NCI-H2227 (cell line): ENCODE data around the gene POLG2.
"Not testable (repeated sequence)": the region's sequence is repeated elsewhere in the genome, so short reads cannot be mapped to it uniquely, and the experiment has no call there.

Experiments used
- DNase-seq: peaks from one replicate; lab custom pipeline; 2025; ENCODE audit not compliant: unreplicated experiment; lab: John Stamatoyannopoulos, UW

The POLG2 gene

DNA sequence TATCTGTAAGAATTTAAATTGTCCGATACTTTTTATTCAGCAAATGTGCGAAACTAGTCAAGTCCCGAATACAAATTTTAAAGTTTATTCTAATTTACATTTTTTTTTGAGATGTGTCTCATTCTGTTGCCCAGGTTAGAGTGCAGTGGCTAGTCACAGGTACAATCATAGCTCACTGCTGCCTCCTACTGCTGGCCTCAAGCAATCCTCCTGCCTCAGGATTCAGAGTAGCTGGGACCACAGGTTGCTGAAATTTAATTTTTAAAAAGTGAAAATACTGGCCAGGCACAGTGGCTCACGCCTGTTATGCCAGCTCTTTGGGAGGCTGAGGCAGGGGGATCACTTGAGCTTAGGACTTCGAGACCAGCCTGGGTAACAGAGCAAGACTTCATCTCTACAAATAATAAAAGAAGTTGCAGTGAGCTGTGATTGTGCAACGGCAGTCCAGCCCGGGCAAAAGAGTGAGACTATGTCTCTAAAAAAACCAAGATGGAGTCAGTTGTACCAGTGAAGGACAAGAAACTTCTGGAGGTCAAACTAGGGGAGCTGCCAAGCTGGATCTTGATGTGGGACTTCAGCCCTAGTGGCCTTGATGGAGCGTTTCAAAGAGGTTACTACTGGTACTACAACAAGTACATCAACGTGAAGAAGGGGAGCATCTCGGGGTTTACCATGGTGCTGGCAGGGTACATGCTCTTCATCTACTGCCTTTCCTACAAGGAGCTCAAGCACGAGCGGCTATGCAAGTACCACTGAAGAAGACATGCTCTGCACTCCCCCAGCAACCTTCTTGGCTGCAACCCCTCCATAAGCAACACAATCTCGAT, 5.6 kb downstream of the POLG2 start:
- DNase-seq: peak; percentile 23

DNA sequence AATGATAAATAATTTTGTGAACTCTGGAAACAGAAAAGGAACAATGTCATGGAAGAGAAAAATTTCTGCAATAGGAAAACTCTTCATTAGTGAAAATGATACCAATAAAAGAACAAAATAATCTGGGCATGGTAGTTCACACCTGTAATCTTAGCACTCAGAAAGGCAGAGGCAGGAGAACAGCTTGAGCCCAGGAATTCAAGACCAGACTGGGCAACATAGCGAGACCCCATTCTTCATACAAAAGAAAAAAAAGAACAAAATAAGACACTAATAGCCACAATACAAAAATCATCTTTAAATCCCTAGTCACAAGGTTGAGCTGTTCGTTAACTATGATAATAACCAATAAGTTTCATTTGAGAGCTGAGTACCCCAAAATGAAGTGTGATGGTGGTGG, 8.6 kb downstream of the POLG2 start:
- DNase-seq: no peak

DNA sequence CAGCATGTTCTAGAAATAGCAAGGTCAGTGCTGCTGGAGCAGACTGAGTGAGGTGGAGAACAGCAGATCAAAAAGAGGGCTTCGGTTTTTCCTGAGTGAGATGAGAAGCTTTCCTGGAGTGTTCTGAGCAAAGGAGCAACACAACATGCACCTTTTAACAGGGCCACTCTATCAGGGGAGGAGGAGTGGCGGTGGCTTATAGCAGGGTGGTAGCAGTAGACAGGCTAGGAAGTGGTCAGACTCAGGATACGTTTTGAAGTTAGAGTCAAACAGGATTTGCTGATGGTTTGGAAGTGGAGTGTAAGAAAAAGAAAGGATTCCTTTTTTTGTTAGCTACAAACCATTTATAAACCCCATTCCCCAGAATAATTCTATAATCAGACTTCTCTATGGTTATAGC, 12.5 kb downstream of the POLG2 start:
- no peak for DNase-seq

DNA sequence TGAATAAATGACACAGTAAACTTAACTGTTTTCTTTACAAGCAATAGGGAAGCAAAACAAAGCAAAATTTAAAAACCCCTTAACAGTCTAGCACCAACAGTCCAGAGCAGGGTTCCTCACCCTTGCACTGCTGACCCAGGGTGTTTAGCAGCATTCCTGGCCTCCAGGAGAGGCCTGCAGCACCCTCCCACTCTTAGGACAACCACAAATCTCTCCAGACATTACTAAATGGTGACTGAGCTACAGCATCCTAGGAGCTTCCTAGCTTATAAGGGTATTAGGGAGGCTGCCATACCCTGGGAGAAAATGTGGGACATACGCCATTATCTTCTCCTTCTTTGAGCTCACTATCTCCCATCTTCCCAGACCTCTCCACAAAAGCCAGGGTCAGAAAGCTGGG, 15.9 kb downstream of the POLG2 start:
- no peak for DNase-seq

DNA sequence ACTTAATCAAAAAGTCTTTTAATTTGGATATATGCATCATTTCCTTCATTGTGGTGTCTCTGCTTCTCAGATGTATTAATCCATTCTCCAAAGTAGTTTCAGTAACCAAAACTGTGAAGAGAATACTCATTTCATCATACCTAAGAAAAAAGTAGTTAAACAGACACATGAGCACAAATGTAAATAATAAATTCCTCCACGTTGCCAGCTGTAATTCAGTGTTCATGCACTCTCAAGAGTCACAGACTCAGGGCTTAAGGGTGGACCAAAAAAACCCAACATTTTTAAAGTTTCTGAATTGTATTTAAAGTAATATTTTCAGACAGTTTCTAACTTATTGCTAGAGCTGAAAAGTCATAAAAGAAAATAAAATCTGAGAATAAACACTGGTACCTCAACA, 19.0 kb downstream of the POLG2 start:
- DNase-seq: no peak

DNA sequence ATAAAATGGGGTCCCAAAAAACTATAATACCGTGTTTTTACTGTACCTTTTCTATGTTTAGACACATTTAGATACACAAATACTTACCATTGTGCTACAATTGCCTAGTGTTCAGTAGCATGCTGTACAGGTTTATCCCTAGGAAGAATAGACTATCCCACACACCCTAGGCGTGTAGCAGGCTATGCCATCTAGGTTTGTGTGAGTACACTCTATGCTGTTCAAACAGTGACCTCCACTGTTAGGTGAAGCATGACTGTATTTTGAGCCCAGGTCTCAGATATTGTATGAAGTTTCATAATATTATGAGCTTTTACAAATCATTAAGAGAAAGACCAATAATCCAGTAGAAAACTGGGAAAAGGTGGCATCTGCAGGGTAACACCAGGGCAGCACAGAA, 24.3 kb downstream of the POLG2 start:
- DNase-seq: no peak

DNA sequence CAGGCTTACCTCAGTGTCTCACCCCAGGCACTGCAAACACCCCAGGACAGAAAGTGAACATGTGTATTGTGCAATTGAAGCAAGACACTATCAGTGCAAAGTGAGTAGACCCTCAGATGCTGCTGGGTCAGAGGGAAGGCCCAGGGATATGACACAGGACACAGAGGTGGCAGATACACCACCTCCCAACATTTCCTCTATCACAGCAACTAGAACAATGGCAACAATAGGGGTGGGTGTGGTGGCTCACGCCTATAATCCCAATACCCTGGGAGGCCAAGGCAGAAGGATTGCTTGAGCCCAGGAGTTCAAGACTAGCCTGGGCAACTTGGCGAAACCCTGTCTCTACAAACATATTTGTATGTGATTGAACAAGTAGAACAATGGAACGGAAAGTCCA, 25.4 kb downstream of the POLG2 start:
- no peak for DNase-seq

DNA sequence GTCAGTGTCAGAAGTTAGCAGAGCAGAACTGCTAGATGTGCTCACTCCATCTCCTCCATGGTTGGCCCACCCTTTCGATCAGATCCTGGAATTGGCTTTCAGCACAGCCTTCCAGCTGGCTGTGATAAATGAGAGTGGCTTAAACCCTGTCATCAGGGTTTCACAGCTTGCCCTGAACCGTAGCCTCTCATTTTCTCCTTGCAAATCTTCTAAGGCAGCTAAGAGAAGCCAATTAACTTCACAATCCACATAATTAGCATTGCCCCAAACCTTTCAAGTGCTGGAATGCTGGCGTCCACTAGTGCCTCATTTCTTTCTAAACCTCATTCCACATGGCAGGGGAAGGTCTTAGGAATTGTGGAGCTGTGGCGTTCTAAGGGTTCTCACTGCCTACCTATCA, 26.2 kb downstream of the POLG2 start:
- DNase-seq: peak; percentile 58

DNA sequence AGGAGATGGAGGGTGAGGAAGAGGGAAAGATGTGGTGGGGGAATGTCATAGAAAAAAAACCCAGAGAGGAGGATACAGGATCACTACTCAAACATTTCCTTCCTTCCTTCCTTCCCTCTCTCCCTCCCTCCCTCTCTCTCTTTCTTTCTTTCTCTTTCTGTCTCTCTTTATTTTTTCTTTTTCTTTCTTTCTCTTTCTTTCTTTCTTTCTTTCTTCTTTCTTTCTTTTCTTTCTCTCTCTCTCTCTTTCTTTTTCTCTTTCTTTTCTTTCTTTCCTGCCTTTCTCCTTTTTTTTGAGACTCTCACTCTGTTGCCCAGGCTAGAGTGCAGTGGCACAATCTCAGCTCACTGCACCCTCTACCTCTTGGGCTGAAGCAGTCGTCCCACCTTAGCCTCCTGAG, 30.0 kb downstream of the POLG2 start:
- not testable (repeated sequence) for DNase-seq

DNA sequence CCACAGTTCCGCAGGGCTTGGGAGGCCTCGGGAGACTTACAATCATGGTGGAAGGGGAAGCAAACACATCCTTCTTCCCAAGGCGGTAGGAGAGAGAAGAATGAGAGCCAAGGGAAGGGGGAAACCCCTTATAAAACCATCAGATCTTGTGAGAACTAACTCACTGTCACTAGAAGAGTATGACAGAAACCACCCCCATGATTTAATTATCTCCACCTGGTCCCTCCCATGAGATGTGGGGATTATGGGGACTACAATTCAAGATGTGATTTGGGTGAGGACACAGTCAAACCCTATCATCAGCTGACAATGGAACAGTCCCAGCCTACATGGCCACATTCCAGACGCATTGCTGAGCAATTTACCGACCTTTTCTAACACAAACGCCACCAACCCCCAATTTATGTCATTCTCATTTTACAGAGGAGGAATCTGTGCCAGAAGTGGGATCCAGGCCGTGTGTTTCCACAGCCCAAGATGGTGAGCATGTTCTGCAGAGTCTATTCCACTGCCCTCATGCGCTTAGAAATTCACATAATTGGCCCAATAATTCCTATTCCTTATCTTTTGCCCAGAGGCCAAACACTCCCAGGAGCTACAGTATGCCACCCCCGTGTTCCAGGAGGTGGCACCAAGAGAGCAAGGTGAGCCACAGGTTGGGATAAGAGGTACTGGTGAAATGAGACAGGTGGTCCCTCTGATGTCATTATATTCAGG, 30.7 kb downstream of the POLG2 start:
- peak; percentile 10 for DNase-seq

DNA sequence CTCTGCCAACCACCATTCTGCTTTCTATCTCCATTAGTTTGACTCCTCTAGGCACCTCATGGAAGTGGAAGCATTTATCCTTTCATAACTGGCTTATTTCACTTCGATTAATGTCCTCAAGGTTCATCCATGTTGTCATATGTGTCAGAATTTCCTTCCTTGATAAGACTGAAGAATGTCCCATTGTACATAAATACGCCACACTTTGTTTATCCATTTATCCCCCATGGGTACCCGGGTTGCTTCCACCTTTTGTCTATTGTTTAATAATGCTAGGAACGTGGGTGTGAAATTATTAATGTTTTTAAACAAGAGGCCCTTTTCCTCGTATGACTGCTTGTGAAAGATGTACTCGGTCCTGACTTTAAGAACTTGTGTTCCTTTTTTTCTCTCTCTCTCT, 35.1 kb downstream of the POLG2 start:
- no peak for DNase-seq

DNA sequence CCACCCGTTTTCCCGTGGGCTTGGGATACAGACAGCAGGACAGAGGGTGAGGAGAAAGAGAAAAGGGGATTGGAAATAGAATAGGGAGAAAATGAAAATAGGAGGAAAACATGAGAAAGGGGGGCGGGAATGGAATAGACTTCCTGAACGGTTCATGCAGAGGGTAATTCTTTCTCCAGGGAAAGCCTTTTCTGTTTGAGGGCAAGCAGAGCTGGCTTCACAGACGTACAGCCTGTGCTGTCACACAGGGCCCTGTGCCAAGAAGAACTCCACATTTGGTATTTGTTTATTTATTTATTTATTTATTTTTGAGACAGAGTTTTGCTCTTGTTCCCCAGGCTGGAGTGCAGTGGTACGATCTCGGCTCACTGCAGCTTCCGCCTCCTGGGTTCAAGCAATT, 35.9 kb downstream of the POLG2 start:
- DNase-seq: no peak

DNA sequence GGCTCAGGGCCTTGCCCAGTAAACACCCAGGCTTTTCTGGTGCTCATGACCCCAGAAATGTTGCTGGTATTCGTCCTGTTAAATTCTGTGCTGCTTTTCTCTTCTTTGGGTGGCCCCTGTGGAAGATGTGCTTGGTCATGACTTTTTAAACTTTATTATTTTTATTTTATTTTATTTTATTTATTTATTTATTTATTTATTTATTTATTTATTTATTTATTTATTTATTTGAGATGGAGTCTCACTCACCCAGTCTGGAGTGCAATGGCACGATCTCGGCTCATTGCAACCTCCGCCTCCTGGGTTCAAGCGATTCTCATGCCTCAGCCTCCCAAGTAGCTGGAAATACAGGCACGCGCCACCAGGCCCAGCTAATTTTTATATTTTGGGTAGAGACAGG, 37.0 kb downstream of the POLG2 start:
- not testable (repeated sequence) for DNase-seq

DNA sequence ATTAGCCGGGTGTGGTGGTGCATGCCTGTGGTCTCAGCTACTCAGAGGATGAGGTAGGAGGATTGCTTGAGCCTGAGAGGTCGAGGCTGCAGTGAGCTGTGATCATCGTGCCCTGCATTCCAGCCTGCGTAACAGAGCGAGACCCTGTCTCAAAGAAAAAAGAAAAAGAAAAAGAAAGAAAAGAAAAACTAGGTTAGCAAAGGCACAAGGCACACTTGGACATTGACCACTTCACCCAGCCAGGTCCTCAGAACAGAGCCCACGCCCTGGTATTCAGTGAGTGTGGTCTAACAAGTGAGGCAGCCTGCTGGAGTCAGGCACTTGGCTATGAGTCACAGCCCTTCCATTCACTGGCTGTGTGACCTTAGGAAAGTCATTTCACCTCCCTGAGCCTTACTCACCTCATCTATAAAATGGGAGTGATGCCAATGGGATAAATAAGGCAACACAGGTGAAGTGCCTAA, 37.5 kb downstream of the POLG2 start:
- no peak for DNase-seq

DNA sequence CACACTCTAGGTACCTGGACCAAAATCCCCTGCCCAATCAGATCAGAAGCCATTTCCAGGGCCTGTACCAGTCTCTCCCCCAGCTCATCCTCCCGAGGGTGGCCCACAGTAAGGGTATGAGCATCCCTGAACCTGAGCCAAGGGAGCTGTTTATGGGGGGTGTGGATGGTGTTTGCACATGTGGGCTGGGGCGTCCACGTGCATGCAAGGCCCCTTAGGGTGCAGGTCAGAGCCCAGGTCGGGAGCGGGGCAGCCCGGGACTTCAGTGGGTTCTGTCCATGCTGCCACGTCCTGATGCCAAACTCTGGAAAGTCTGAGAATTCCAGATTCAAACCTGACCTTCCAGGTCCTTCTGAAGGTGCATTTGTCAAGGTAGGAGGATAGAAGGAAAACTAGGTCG, 38.1 kb downstream of the POLG2 start:
- DNase-seq: no peak

DNA sequence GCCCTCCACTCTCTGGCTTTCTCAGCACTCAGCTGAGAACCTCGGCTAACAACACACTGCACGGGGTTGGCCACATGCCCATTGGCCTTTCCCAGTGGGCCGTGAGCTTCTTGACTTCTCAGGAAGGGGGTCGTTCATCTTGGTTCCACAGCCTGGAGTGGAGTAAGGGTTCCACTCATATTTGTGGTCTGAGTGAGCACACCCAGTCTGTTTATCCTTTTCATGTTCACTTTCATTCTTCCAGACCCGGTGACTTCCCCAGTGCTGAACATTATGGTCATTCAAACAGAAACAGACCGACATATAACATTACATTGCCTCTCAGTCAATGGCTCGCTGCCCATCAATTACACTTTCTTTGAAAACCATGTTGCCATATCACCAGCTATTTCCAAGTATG, 39.7 kb downstream of the POLG2 start:
- no peak for DNase-seq

DNA sequence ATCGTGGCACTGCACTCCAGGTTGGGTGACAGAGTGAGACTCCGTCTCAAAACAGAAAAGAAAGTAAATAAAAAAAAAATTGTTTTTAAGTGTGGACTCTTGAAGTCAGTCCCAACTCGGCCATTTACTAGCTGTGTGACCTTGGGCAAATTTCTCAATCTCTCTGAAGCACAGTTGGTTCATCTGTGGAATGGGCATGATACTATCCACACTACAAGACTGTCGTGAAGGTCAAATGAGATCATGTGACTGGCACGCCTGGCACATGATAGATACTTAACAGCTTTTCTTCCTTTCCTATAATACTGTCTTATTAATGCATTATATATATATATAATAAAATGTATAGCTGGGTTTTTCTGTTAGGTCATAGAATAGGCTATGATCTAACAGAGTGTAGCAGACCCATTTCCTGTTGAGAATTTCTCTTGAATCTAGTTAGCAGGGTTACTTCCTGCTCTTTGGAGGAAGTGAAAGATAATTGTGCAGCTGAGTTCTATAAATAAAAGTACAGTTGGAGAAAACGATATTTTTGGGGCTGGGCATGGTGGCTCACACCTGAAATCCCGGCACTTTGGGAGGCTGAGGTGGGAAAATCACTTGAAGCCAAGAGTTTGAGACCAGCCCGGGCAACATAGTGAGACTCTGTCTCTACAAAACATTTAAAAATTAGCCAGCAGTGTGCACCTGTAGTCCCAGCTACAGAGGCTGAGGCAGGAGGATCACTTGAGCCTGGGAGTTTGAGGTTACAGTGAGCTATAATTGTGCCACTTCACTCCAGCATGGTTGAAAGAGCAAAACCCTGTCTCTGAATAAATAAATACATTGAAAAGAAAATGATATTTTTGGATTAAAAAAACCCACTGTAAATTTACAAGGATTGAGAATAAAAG, 40.6 kb downstream of the POLG2 start:
- no peak for DNase-seq

DNA sequence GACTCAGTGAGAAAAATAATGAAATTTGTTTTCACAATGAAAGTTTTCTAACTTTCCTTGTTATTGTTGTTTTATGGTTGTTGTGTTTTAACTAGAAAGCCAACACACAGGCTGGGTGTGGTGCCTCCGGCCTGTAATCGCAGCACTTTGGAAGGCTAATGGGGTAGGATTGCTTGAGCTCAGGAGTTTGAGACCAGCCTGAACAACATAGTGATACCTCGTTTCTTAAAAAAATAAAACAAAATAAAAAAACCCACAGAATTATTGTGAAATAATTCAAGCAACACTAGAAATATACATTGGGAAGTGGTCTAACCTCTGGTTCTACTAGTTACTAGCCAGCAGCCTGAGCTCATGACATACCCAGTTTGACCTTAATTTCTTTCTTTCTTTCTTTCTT, 47.3 kb downstream of the POLG2 start:
- no peak for DNase-seq

DNA sequence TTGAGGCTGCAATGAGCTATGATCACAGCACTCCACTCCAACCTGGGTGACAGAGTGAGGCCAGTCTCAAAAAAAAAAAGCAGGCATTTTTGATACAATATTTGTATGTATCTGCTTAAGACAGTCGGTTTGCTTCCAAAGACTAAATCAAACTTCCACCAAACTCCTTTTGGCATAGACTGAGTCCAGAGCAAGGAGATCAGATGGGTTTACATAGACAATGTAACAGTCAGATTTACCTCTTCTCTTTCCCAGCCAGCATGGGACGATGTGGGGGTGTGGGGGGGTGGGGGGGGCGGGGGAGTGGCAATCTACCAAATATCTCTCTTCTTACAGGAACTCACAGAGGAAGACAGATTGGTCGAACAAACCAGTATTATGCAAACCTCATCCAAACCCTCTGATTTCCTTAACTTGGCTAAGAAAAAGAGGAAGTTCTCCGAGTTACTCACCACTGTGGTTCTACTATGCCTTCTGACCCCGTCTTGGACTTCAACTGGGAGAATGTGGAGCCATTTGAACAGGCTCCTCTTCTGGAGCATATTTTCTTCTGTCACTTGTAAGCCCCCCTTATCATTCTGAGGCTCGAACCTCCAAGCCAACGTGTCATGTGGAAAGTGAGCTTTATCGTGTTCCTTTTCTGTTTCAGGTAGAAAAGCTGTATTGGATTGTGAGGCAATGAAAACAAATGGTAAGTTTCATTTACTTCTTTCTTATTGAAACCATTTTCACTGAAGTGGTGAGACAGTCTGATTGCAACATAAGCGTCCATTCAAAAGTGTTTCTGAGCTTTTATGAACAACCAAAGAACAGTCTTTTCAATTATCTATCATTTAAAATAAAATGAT, 48.0 kb downstream of the POLG2 start, which contains the start of gene MILR1:
MILR1 (plus strand) TSS at position 451 of the 848 bp plus-strand sequence; CDS start at position 505, 54 bp downstream.
- DNase-seq: no peak

DNA sequence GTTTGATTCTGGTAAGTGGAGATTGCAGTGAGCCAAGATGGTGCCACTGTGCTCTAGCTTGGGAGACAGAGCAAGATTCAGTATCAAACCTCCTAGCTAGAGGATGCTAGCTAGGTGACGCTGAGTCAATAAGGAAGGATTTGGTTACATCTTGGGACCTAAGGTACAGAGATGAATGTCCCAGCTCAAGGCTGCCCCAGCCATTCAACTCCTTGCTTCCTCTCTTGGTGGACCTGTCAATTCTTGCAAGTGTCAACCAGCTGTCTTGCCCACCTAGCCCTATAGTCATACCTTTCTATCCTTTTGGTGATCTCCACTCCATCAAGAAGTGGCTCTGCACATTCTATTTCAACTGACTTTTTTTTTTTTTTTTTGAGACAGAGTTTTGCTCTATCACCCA, 49.3 kb downstream of the POLG2 start:
- no peak for DNase-seq
